ENCODE measurements around the gene TRNT1. TPM values are rescaled to one million over a fixed set of nuclear protein-coding genes. Genes with fewer than 3 reads are reported as not detected.

TRNT1 gene
- polyA plus RNA-seq, 12 donors = 12.1 to 26.9 (median 19.5) TPM; not detected in 1

- no peak for DNase-seq
These were observed 17.1 kb upstream of the TRNT1 start for GRCh38 chr3:3109407-3110298.

- peak; percentile 7 for DNase-seq
These were observed 16.5 kb upstream of the TRNT1 start, which contains the start of gene IL5RA for GRCh38 chr3:3110299-3110630. IL5RA (minus strand) TSS chr3:3110374; CDS start chr3:3104984, 5,390 bp downstream.

- DNase-seq = no peak
These were observed 15.9 kb upstream of the TRNT1 start for GRCh38 chr3:3110749-3111361.

- no peak for DNase-seq
These were observed 13.6 kb upstream of the TRNT1 start for GRCh38 chr3:3113042-3113709.

GRCh38 chr3:3117651-3118050 is 9.1 kb upstream of the TRNT1 start:
- no peak for DNase-seq

GRCh38 chr3:3119393-3119851 is 7.3 kb upstream of the TRNT1 start:
- no peak for DNase-seq

- no peak for DNase-seq
These were observed 763 bp upstream of the TRNT1 start for GRCh38 chr3:3125977-3126376.

GRCh38 chr3:3127432-3128010 is 781 bp downstream of the TRNT1 start:
- no peak for DNase-seq

GRCh38 chr3:3129579-3129978 is 2.8 kb downstream of the TRNT1 start:
- DNase-seq = no peak

- DNase-seq = no peak
These were observed 6.8 kb downstream of the TRNT1 start for GRCh38 chr3:3133500-3133899.

- DNase-seq = no peak
These were observed 8.2 kb downstream of the TRNT1 start for GRCh38 chr3:3134750-3135448.

- DNase-seq = no peak
These were observed 10.8 kb downstream of the TRNT1 start for GRCh38 chr3:3137526-3137925.

- DNase-seq = no peak
These were observed 15.2 kb downstream of the TRNT1 start for GRCh38 chr3:3141939-3142338.

- no peak for DNase-seq
These were observed 19.1 kb downstream of the TRNT1 start for GRCh38 chr3:3145831-3146230.

- no peak for DNase-seq
These were observed 22.8 kb downstream of the TRNT1 start for GRCh38 chr3:3149560-3149959.

- DNase-seq = no peak
These were observed 24.8 kb downstream of the TRNT1 start for GRCh38 chr3:3151513-3151912.

- no peak for DNase-seq
These were observed 28.3 kb downstream of the TRNT1 start for GRCh38 chr3:3154879-3155610.

GRCh38 chr3:3157484-3157883 is 30.7 kb downstream of the TRNT1 start:
- DNase-seq = no peak

GRCh38 chr3:3160826-3161225 is 34.1 kb downstream of the TRNT1 start:
- DNase-seq = no peak

- no peak for DNase-seq
These were observed 38.5 kb downstream of the TRNT1 start for GRCh38 chr3:3165241-3165640.

GRCh38 chr3:3165650-3166049 is 38.9 kb downstream of the TRNT1 start:
- DNase-seq = no peak

Measured in muscle of arm (tissue), 12 donors.